PFSK-1 (cell line): ENCODE results near the gene COL1A2.

Source experiments
- FOXP2 ChIP-seq: optimal IDR thresholded peaks from 2 replicates; pipeline ENCODE3; 2011; ENCODE audit warnings: borderline replicate concordance, control low read depth, inconsistent platforms; ENCODE audit not compliant: insufficient read depth; ENCODE audit errors: extremely low read length, extremely low read depth
- POLR2AphosphoS5 ChIP-seq: IDR thresholded peaks from 2 replicates; pipeline ENCODE4 v1.6.1; 2012; ENCODE audit warnings: low read depth, mild to moderate bottlenecking, control low read depth, low read length, moderate library complexity
- SIN3A ChIP-seq: IDR thresholded peaks from 2 replicates; pipeline ENCODE4 v1.6.1; 2012; ENCODE audit warnings: mild to moderate bottlenecking, low read length, moderate library complexity, borderline replicate concordance; ENCODE audit not compliant: insufficient read depth
- TAF1 ChIP-seq: IDR thresholded peaks from 2 replicates; pipeline ENCODE4 v1.6.1; 2012; ENCODE audit warnings: low read length, control low read depth, borderline replicate concordance; ENCODE audit not compliant: insufficient read depth
- TF ChIP-seq, protein P1 (sequence below), 2 experiments: IDR thresholded peaks; 2 replicates each; pipeline versions ENCODE4 v1.6.1 to v1.8.0; 2011 to 2012; ENCODE audit warnings: low read depth in 2 of 2, low read length in 2 of 2, control low read depth in 1 of 2, inconsistent platforms in 1 of 2, mild to moderate bottlenecking in 1 of 2, moderate library complexity in 1 of 2; ENCODE audit not compliant: insufficient read depth in 1 of 2

COL1A2 gene

DNA sequence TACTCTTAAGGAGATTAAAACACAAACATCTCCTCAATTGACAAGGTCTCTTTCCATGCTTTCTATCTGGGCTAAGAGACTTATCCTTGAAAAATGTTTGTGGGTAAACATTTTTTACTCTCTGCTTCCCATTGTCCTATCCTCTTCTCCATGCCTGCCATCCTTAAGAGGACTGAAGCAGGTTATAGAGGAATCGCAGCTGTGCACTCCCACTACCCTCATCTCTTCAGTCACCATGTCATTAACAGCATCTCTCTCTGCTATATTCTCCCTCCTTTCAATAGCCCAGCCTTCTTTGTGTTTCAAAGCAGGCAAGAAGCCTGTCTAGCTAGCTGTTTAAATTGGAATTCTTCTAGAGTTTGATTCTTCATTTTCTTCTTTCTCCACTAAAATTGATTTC is 22.6 kb downstream of the COL1A2 start:
- TF ChIP-seq SIN3A (no peak), FOXP2 (no peak), POLR2AphosphoS5 (no peak), TAF1 (no peak)
- TF ChIP-seq, protein P1, sequence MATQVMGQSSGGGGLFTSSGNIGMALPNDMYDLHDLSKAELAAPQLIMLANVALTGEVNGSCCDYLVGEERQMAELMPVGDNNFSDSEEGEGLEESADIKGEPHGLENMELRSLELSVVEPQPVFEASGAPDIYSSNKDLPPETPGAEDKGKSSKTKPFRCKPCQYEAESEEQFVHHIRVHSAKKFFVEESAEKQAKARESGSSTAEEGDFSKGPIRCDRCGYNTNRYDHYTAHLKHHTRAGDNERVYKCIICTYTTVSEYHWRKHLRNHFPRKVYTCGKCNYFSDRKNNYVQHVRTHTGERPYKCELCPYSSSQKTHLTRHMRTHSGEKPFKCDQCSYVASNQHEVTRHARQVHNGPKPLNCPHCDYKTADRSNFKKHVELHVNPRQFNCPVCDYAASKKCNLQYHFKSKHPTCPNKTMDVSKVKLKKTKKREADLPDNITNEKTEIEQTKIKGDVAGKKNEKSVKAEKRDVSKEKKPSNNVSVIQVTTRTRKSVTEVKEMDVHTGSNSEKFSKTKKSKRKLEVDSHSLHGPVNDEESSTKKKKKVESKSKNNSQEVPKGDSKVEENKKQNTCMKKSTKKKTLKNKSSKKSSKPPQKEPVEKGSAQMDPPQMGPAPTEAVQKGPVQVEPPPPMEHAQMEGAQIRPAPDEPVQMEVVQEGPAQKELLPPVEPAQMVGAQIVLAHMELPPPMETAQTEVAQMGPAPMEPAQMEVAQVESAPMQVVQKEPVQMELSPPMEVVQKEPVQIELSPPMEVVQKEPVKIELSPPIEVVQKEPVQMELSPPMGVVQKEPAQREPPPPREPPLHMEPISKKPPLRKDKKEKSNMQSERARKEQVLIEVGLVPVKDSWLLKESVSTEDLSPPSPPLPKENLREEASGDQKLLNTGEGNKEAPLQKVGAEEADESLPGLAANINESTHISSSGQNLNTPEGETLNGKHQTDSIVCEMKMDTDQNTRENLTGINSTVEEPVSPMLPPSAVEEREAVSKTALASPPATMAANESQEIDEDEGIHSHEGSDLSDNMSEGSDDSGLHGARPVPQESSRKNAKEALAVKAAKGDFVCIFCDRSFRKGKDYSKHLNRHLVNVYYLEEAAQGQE (IDR thresholded peaks at IDR 0.05; ENCODE audit: insufficient read depth in 1 of 2, low read depth in 2 of 2, low read length in 2 of 2): no peak

DNA sequence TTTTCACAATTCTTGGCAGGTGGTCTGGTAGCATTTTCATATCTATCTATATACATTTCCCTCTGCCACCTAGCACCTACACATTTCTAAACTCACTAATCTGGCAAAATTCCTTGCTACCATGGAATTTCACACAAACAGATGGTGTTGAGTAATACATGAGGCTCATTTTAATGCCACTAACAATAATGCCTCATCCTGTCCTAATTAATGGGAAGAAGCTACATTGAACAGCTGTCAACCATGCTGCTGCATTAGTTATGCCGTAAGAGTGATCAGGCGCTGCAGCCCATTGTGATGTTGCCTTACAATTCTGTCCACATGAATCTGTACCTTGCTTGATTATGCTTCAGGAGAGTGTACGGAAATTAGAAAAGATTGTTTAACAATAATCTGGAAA is 23.2 kb downstream of the COL1A2 start:
- TF ChIP-seq FOXP2: no peak
- TF ChIP-seq, protein P1 (IDR thresholded peaks at IDR 0.05; ENCODE audit: insufficient read depth in 1 of 2, low read depth in 2 of 2, low read length in 2 of 2): no peak
- TF ChIP-seq TAF1: no peak
- no peak for TF ChIP-seq POLR2AphosphoS5

DNA sequence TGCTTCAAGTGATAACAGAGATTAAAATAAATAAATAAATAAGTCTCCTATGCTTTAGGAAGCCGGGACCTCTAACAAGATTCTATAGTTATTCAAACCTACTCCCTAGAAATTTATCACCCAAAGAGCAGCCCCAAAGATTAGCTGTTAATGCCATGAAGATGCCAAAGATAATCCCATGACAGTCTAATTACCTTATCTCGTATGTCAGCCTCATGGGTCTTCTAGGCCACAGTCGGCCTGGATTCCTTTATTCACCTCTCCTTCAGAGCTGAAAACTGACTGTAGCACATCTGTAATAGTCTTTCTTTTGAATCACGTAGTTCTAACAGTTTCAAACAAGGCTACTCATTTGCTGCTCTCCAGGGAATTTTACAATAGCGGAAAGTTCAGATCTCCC is 24.2 kb downstream of the COL1A2 start:
- no peak for TF ChIP-seq TAF1
- no peak for TF ChIP-seq POLR2AphosphoS5
- no peak for TF ChIP-seq FOXP2
- TF ChIP-seq, protein P1 (IDR thresholded peaks at IDR 0.05; ENCODE audit: insufficient read depth in 1 of 2, low read depth in 2 of 2, low read length in 2 of 2): no peak
- TF ChIP-seq SIN3A: no peak

DNA sequence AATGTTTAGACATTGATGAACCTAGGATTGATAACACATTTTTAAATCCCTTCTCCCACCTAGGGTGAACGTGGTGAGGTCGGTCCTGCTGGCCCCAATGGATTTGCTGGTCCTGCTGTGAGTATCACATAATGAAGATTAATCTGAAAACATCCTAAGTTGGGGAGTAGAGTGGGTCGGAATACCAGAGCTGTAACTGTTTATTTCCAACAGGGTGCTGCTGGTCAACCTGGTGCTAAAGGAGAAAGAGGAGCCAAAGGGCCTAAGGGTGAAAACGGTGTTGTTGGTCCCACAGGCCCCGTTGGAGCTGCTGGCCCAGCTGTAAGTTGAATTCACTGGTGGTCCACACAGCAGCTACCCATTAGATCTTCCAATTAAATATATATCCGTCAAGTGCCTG is 25.6 kb downstream of the COL1A2 start:
- TF ChIP-seq SIN3A (no peak), TAF1 (no peak), POLR2AphosphoS5 (no peak), FOXP2 (no peak)
- TF ChIP-seq, protein P1 (IDR thresholded peaks at IDR 0.05; ENCODE audit: insufficient read depth in 1 of 2, low read depth in 2 of 2, low read length in 2 of 2): no peak

DNA sequence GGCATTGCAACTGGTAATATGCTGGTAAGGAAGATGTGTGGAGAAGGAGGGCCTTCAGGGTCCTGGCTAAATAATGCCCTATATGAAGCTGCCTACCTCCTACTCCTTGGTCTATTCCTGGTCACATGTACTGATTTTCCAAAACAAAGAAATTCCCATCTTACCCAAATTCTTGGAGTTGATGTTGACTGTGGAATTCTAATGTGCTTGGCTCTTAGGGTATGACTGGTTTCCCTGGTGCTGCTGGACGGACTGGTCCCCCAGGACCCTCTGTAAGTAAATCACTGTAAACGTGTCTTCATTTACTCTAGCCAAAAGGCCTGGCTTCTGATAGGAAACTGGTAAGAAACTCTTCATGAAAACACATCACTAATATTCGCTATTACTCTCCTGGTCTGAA is 27.0 kb downstream of the COL1A2 start:
- TF ChIP-seq, protein P1 (IDR thresholded peaks at IDR 0.05; ENCODE audit: insufficient read depth in 1 of 2, low read depth in 2 of 2, low read length in 2 of 2): no peak
- TF ChIP-seq FOXP2 (no peak), SIN3A (no peak), TAF1 (no peak), POLR2AphosphoS5 (no peak)
